GM19395 (cell line): ENCODE measurements around the gene DMPK.

ENCODE experiments used
- ATAC-seq: cut with Tn5 transposase; IDR thresholded peaks from one replicate; pipeline ENCODE4 v1.9.1; 2021; ENCODE audit warnings: mild to moderate bottlenecking, moderate library complexity; ENCODE audit not compliant: unreplicated experiment

DMPK gene

DNA sequence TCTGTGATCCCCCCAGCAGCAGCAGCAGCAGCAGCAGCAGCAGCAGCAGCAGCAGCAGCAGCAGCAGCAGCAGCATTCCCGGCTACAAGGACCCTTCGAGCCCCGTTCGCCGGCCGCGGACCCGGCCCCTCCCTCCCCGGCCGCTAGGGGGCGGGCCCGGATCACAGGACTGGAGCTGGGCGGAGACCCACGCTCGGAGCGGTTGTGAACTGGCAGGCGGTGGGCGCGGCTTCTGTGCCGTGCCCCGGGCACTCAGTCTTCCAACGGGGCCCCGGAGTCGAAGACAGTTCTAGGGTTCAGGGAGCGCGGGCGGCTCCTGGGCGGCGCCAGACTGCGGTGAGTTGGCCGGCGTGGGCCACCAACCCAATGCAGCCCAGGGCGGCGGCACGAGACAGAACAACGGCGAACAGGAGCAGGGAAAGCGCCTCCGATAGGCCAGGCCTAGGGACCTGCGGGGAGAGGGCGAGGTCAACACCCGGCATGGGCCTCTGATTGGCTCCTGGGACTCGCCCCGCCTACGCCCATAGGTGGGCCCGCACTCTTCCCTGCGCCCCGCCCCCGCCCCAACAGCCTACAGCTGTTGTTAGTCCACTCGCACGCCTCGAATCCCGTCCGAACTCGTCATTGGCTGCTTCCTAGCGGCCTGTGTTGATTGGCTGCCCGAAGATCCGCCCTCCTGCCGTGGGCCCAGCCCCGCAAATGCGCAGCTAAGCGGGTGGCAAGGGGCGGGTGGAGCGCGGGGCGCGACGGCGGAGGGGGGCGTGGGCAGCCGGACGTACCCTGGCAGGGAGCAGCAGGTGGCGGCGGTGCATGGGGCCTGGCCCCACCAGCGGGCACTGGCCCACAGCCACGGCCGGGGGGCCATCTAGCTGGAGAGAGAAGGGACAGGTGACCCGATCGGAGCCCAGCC, 11.8 kb downstream of the DMPK start:
- peak; percentile 56 for ATAC-seq

DNA sequence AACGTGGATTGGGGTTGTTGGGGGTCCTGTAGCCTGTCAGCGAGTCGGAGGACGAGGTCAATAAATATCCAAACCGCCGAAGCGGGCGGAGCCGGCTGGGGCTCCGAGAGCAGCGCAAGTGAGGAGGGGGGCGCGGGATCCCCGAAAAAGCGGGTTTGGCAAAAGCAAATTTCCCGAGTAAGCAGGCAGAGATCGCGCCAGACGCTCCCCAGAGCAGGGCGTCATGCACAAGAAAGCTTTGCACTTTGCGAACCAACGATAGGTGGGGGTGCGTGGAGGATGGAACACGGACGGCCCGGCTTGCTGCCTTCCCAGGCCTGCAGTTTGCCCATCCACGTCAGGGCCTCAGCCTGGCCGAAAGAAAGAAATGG, 12.5 kb downstream of the DMPK start:
- ATAC-seq = peak; percentile 18

GRCh38 chr19:45768984-45769782, 13.1 kb downstream of the DMPK start, which contains the start of gene SIX5:
Gene SIX5, minus strand, starts transcription at chr19:45769252. Its CDS starts 408 bp downstream, at chr19:45768844.
- ATAC-seq = peak; percentile 41

DNA sequence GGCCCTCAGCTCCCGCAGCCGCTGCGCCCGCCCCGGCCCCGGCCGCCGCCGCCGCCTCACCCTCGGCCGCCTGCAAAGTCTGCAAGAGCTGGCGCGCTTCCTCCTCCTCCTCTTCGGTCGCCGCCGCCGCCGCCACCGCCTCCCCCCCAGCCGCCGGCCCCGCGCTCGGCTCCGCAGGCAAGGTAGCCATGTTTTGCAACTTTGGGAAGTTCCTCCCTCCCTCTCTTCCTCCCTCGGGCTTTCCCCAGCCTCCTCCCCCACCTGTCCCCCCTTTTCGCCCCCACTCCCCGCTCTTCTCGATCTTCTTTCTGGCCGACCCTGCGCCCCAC, 13.7 kb downstream of the DMPK start:
- no peak for ATAC-seq

- no peak for ATAC-seq
Measured at GRCh38 chr19:45767881-45768654, 14.2 kb downstream of the DMPK start.

- no peak for ATAC-seq
Measured at GRCh38 chr19:45767410-45767880, 14.8 kb downstream of the DMPK start.

GRCh38 chr19:45766869-45767346, 15.4 kb downstream of the DMPK start:
- ATAC-seq = no peak

DNA sequence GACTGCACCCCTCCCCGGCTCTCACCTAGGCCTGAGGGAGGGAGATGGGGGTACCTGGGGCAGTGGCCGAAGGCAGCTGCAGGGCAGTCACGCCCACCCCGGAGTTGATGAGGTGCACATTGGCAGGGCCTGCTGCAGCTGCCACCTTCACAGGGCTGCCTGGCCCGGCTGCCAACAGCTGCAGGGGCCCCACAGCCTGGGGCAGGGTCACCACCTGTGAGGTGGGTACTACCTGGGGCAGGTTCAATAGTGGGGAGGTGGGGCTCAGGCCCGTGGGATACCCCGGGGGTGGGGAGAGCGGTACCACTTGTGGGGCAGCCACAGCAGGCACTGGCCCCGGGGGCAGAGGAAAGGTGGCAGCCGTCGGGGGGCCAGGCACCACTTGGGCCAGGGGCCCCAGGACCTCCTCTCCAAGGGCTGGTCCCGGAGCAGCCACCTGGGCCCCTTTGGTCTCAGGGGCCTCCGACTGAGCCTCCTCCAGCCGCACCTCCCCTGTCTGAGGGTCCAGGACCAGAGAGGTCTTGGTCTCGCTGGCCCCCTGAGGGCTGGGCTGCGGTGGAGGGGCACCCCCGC, 15.9 kb downstream of the DMPK start:
- no peak for ATAC-seq

DNA sequence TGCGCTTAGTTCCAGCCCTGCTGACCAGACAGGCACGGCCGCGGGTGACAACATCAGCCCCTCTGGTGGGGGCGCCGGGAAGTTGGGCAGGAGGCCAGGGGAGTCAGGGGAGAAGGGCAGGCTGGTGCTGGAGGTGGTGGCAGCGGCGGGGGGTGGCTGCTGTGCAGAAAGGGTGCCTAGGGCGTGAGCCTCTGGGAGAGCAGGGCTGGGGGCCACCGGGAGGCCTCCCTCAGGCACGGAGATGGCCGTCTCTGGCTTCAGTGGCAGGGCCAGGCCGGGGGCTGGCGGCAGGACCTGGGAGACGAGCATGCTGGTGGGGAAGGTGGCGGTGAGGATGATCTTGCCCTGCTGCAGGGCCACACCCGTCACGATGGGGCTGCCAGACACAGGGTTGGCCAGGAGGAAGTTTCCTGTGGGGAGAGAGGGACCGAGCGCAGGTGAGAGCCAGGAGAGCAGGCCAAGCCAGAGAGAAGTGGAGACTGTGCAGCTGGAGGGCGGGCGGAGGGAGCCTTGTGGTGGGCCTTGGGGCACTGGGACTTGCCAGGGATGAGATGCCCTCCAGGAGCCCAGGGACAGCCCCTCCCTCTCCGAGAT, 16.5 kb downstream of the DMPK start:
- no peak for ATAC-seq

DNA sequence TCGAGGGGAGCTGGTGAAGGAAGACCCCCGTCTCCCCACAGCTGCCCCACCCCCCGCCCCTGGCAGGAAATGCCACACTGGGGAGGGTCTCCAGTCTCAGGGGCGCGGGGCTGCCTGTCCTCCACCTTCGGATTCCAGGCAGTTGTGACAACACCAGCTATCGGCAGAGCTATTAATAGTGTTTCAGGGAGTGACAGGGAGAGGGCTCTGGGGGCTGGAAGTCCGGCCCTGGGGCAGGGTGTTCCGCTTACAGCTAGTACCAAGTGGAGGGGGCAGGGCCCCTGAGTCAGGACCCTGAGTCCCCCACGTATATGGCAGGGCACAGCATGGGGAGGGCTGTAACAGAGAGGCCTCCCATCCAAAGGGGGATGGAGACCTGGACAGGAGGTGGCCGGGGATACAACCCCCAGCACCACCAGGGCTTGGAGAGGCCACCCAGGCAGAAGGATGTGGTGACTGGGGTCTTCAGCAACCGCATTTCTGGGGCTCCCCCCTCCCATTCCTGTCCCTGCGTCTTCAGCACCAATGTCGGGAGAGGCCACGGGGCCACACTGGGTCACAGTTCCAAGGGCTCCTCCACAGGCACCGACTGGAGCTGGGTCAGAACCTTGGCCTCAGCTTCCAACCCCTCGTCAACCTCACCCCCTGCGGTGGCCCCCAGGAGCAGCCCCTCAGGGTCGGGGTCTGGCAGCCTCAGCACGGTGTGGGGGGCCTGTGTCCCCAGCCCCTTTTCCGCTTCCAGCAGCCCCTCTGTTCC, 17.2 kb downstream of the DMPK start:
- ATAC-seq = no peak

DNA sequence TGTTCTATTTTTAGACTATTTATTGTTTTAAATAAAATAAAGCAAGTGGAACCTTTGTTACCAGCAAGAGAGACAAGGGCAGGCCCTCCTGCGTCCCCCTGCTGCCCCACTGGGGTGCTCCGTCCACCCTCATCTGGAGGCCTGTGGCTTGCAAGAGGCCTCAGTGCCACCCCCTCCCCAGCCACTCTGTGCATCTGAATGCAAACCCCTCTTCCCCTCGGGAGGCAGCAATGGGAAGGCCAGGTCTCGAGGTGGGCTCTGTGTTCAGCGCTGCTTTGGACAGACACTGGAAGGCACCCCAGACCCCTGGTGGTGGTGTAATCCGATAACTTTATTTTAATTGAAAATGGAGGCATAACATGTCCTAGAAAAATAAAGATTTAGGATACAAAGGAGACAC, 17.8 kb downstream of the DMPK start:
- no peak for ATAC-seq

- no peak for ATAC-seq
Measured at GRCh38 chr19:45763691-45764294, 18.5 kb downstream of the DMPK start.

GRCh38 chr19:45762870-45763631, 19.2 kb downstream of the DMPK start:
- ATAC-seq = no peak

DNA sequence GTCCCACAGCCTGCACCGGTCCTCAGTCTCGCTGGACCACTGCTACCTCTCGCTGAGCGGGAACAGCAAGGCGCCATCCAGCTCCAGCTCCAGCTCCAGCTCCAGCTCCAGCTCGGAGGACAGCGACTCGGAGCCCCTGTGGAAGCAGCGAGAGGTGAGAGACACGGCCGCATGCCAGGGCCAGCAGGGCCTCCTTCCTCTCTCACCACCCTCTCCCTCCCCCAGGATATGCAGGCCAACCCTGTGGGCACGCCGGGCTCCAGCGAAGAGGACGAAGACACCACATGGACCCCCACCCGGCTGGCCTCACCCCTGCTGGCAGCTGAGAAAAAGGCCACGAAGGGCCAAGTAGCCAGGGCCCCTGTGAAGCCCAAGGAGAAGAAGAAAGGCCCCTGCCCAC, 20.6 kb downstream of the DMPK start:
- no peak for ATAC-seq

GRCh38 chr19:45758921-45759320, 23.4 kb downstream of the DMPK start:
- ATAC-seq = no peak

GRCh38 chr19:45757695-45758094, 24.6 kb downstream of the DMPK start:
- ATAC-seq = no peak

GRCh38 chr19:45754323-45754722, 28.0 kb downstream of the DMPK start:
- ATAC-seq = no peak

- ATAC-seq = no peak
Measured at GRCh38 chr19:45753548-45753947, 28.7 kb downstream of the DMPK start.
